K562 (cell line): Measurements from ENCODE around the gene CKMT2. TPM values are rescaled to one million over a fixed set of nuclear protein-coding genes. Genes with fewer than 3 reads are reported as not detected.

ENCODE experiments used
- BHLHE40 ChIP-seq: IDR thresholded peaks from 2 replicates; pipeline ENCODE4 v1.6.1; 2011; ENCODE audit warnings: low read length, improper control_type of control experiment
- ELF1 ChIP-seq: fragments of 200-800 bp; sonication (Bioruptor generic); IDR thresholded peaks from 2 replicates; pipeline ENCODE4 v1.6.1; 2016; ENCODE audit warnings: missing genetic modification characterization, missing compliant biosample characterization
- HDAC6 ChIP-seq: IDR thresholded peaks from 2 replicates; pipeline ENCODE4 v1.6.1; 2012; ENCODE audit warnings: low read depth, mild to moderate bottlenecking, control low read depth, inconsistent platforms, low read length, moderate library complexity
- HMGN3 ChIP-seq: IDR thresholded peaks from 2 replicates; pipeline ENCODE4 v1.6.1; 2011; ENCODE audit warnings: borderline replicate concordance, low read depth, mild to moderate bottlenecking, mixed read lengths, low read length; ENCODE audit not compliant: insufficient read length; ENCODE audit errors: extremely low read depth
- KAT8 ChIP-seq: fragments of 450-650 bp; IDR thresholded peaks from 2 replicates; pipeline ENCODE4 v1.6.1; 2016; ENCODE audit warnings: low read depth, mild to moderate bottlenecking
- MTF1 ChIP-seq: fragments of 250-450 bp; sonication (Bioruptor Pico); IDR thresholded peaks from 2 replicates; pipeline ENCODE4 v1.9.0; 2021; ENCODE audit warnings: moderate library complexity, mild to moderate bottlenecking, inconsistent platforms, borderline replicate concordance
- NFRKB ChIP-seq: fragments of 450-650 bp; IDR thresholded peaks from 2 replicates; pipeline ENCODE4 v1.6.1; 2016; ENCODE audit warnings: low read depth
- NR2C2 ChIP-seq, 2 experiments: fragments of 200-800 bp in 1 of 2; sonication (Bioruptor generic) in 1 of 2; sonication (generic) in 1 of 2; formaldehyde crosslinking in 1 of 2; IDR thresholded peaks; 2 replicates each; pipeline versions ENCODE4 v1.6.1 to v1.8.0; 2016 to 2022; ENCODE audit warnings: mild to moderate bottlenecking in 1 of 2, missing compliant biosample characterization in 1 of 2, missing genetic modification characterization in 1 of 2, missing genetic modification reagents in 1 of 2
- SMARCB1 ChIP-seq: IDR thresholded peaks from 2 replicates; pipeline ENCODE4 v1.6.1; 2011; ENCODE audit warnings: improper control_type of control experiment, low read depth; ENCODE audit not compliant: insufficient read length
- SRSF3 ChIP-seq: fragments of 200-400 bp; formaldehyde crosslinking; IDR thresholded peaks from 2 replicates; pipeline ENCODE4 v1.6.1; 2016; ENCODE audit warnings: mild to moderate bottlenecking, low read length, moderate library complexity; ENCODE audit not compliant: insufficient read depth
- TBP ChIP-seq: optimal IDR thresholded peaks from 2 replicates; pipeline ENCODE3; 2011; ENCODE audit warnings: low read depth, low read length, improper control_type of control experiment
- THRA ChIP-seq: fragments of 450-650 bp; IDR thresholded peaks from 2 replicates; pipeline ENCODE4 v1.6.1; 2017; ENCODE audit warnings: mild to moderate bottlenecking, moderate library complexity
- ZC3H4 ChIP-seq: sonication (generic); formaldehyde crosslinking; IDR thresholded peaks from 2 replicates; pipeline ENCODE4 v1.9.0; 2021; ENCODE audit warnings: missing genetic modification reagents, borderline replicate concordance
- ZSCAN29 ChIP-seq: fragments of 450-650 bp; IDR thresholded peaks from 2 replicates; pipeline ENCODE4 v1.6.1; 2017
- polyA plus RNA-seq, 8 experiments: library from polyadenylated mRNA; depleted of rRNA in 4 of 8; stranded (reverse) in 5 of 8; unstranded in 3 of 8; fragments of >200 nt; fragmentation: Nextera tagmentation in 2 of 8; fragmentation: Illumina TruSeq in 1 of 8; extraction: Ambion mirVana in 2 of 8; extraction: Trizol in 1 of 8; gene quantifications; 2 replicates each; pipeline versions ENCODE4 v1.2.1 to v1.2.3, GENCODE V29; 2011 to 2014; ENCODE audit warnings: inconsistent platforms in 1 of 8, missing spikeins in 1 of 8
- total RNA-seq, 7 experiments: library from RNA; depleted of rRNA in 6 of 7; stranded (reverse); fragments of >200 nt in 6 of 7; fragmentation: Illumina TruSeq in 2 of 7; extraction: Trizol in 2 of 7; gene quantifications; 2 replicates each; pipeline versions ENCODE4 v1.2.1 to v1.2.3, GENCODE V29; 2011 to 2021; ENCODE audit warnings: low replicate concordance in 1 of 7
- TF ChIP-seq, protein P1 (sequence below): fragments of 450-650 bp; IDR thresholded peaks from 2 replicates; pipeline ENCODE4 v1.6.1; 2016; ENCODE audit warnings: borderline replicate concordance

CKMT2 gene
- total and polyA plus RNA-seq, 9 of the 15 experiments (the other 6 are each of a cell fraction or from before 2014, with no cell fraction given), result 0.03 TPM; not detected in 8

DNA sequence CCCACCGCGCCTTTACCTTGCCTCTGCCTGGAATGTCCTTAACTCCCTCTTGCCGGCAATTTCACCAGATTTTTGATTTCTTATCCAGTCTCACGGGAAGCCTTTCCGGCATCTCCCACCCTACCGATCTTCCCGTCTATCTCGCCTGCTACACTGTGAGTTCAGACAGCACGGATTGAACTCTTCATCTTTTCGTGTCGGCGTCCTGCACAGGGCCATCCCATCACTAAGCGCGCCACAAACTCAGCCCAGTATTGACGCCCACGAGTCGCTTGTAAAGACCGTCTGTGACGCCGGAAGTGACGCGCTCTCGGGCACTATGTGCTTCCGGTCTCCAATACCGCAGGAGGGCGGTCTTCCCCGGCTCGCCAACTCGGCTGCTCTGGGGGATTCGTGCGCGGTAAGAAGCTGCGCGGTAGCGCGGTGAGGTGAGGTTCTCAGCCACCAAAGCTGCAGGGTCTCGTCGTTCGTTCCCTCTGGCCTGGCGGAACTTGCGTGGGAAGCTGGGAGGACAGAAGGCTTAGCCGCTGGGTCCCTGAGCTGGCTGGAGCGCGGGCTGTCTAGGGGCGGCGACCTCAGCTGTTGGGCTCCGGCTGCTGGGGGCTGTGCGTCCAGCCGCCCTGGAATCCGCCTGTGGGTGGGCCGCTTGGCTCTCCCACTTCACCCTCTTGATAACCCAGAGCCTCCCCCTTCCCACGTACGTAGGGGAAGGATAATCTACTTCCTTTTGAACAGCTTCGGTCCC is 68.3 kb downstream of the CKMT2 start, which contains the start of gene ZCCHC9 (continued):
- TF ChIP-seq KAT8 (no peak), SRSF3 (no peak), ZC3H4 (CRISPR knock-in tag) (no peak), SMARCB1 (no peak), NFRKB (peak; percentile 36; the same call in 1 of the 2 replicates), MTF1 (no peak), ELF1 (tag) (peak; percentile 53; the same call in 1 of the 2 replicates), NR2C2 (CRISPR knock-in tag; IDR thresholded peaks at IDR 0.05) (peak; percentile 89), NR2C2 (tag; IDR thresholded peaks at IDR 0.05) (peak; percentile 97), THRA (no peak), HDAC6 (no peak), ZSCAN29 (no peak), BHLHE40 (peak; percentile 58; the same call in 1 of the 2 replicates), TBP (peak; percentile 87), HMGN3 (no peak)
- TF ChIP-seq, protein P1, sequence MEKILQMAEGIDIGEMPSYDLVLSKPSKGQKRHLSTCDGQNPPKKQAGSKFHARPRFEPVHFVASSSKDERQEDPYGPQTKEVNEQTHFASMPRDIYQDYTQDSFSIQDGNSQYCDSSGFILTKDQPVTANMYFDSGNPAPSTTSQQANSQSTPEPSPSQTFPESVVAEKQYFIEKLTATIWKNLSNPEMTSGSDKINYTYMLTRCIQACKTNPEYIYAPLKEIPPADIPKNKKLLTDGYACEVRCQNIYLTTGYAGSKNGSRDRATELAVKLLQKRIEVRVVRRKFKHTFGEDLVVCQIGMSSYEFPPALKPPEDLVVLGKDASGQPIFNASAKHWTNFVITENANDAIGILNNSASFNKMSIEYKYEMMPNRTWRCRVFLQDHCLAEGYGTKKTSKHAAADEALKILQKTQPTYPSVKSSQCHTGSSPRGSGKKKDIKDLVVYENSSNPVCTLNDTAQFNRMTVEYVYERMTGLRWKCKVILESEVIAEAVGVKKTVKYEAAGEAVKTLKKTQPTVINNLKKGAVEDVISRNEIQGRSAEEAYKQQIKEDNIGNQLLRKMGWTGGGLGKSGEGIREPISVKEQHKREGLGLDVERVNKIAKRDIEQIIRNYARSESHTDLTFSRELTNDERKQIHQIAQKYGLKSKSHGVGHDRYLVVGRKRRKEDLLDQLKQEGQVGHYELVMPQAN, result peak; percentile 57
